Esophagus squamous epithelium (tissue), 4 donors: ENCODE results near the gene BNIPL.

Source experiments
- POLR2A ChIP-seq, 4 donors: fragments of 450-650 bp; IDR thresholded peaks; one replicate each; pipeline ENCODE4 v1.6.1; 2017; ENCODE audit warnings: antibody characterized with exemption in 4 of 4, mild to moderate bottlenecking in 4 of 4, moderate library complexity in 3 of 4
- TF ChIP-seq, protein P1 (sequence below), 6 experiments: fragments of 450-650 bp in 4 of 6; fragments of 200-600 bp in 2 of 6; sonication (generic) in 2 of 6; IDR thresholded peaks; one replicate each; pipeline ENCODE4 v1.5.1; 2016 to 2019; ENCODE audit warnings: antibody characterized with exemption in 6 of 6, mild to moderate bottlenecking in 4 of 6, moderate library complexity in 4 of 6

DNA sequence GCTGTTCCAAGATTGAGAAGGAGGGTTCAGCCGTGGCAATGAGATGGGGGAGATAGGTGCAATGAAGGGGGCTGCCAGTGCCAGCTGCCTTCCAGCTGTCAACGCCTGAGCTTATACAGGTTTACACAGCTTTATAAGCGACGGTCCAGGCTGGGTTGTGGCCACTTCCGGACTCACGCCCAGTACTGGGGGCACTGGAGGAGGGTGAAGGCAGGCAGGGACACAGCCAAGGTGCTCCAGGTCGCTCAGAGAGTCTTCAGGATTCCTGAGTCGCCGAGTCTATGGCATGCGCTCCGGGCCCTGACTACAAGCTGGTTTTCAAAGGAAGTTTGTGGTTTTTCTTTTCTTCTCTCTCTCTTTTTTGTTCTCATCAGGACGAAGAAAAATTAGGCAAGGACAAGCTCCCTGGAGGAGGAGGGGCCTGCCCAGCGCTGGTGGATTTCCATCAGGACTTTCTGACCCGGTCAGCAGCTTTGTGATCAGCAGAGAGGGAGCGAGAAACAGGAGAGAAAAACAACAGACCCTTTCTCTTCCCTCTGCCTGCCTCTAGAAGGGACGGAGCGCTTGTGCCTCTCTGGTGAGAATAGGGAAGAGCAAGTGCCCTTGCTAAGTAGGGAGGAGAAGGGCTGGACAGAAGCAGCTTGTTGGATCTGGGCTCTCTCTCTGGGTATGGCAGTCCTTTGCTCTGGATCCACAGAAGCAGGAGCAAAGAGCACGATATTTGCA lies 29.9 kb upstream of the BNIPL start, which contains the start of gene MINDY1:
- TF ChIP-seq, protein P1, sequence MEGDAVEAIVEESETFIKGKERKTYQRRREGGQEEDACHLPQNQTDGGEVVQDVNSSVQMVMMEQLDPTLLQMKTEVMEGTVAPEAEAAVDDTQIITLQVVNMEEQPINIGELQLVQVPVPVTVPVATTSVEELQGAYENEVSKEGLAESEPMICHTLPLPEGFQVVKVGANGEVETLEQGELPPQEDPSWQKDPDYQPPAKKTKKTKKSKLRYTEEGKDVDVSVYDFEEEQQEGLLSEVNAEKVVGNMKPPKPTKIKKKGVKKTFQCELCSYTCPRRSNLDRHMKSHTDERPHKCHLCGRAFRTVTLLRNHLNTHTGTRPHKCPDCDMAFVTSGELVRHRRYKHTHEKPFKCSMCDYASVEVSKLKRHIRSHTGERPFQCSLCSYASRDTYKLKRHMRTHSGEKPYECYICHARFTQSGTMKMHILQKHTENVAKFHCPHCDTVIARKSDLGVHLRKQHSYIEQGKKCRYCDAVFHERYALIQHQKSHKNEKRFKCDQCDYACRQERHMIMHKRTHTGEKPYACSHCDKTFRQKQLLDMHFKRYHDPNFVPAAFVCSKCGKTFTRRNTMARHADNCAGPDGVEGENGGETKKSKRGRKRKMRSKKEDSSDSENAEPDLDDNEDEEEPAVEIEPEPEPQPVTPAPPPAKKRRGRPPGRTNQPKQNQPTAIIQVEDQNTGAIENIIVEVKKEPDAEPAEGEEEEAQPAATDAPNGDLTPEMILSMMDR (IDR thresholded peaks at IDR 0.05) = peak in 4 of 6 experiments; percentile 28 to 56 (median 48)
- TF ChIP-seq POLR2A (IDR thresholded peaks at IDR 0.05) = peak in 2 of 4 donors; percentile 62 to 63
